Uterus (tissue), 2 donors: ENCODE results near the gene ZC3H12D.

Experiments used
- POLR2A ChIP-seq, 2 donors: fragments of 450-650 bp; IDR thresholded peaks; one replicate each; pipeline ENCODE4 v1.6.1; 2016; ENCODE audit warnings: antibody characterized with exemption in 2 of 2, mild to moderate bottlenecking in 1 of 2, moderate library complexity in 1 of 2
- TF ChIP-seq, protein P1 (sequence below), 4 experiments: fragments of 200-600 bp in 2 of 4; fragments of 450-650 bp in 2 of 4; sonication (generic) in 2 of 4; IDR thresholded peaks; one replicate each; pipeline ENCODE4 v1.5.1; 2016 to 2019; ENCODE audit warnings: antibody characterized with exemption in 4 of 4, mild to moderate bottlenecking in 2 of 4, moderate library complexity in 1 of 4

DNA sequence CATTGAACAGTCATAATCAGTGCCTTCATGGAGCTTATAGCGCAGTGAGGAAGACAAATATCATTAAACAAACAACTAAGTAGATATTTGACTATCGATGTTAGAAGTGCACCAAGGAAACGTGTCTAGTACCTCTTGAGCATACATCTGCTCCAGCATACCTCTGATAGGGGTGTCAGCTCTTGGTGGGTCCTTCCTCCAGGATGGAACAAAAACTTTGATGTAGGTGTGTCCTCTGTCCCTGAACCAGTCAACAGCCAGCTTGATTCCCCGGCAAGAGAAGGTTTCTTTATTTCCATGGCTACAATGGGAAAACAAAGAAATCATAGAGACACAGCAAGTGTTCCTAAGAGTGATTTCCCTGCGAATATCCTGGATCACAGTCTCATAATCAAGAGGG lies 23.1 kb downstream of the ZC3H12D start:
- TF ChIP-seq, protein P1, sequence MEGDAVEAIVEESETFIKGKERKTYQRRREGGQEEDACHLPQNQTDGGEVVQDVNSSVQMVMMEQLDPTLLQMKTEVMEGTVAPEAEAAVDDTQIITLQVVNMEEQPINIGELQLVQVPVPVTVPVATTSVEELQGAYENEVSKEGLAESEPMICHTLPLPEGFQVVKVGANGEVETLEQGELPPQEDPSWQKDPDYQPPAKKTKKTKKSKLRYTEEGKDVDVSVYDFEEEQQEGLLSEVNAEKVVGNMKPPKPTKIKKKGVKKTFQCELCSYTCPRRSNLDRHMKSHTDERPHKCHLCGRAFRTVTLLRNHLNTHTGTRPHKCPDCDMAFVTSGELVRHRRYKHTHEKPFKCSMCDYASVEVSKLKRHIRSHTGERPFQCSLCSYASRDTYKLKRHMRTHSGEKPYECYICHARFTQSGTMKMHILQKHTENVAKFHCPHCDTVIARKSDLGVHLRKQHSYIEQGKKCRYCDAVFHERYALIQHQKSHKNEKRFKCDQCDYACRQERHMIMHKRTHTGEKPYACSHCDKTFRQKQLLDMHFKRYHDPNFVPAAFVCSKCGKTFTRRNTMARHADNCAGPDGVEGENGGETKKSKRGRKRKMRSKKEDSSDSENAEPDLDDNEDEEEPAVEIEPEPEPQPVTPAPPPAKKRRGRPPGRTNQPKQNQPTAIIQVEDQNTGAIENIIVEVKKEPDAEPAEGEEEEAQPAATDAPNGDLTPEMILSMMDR (IDR thresholded peaks at IDR 0.05) = no peak
- TF ChIP-seq POLR2A (IDR thresholded peaks at IDR 0.05) = no peak
